ENCODE data around the gene TNFRSF8.

- TF ChIP-seq REST (IDR thresholded peaks at IDR 0.05; ENCODE audit: insufficient read depth in 1 of 2, low read depth in 2 of 2, low read length in 2 of 2) (no peak), SIN3A (IDR thresholded peaks at IDR 0.05; ENCODE audit: borderline replicate concordance, insufficient read depth, low read length) (no peak), FOXP2 (optimal IDR thresholded peaks at IDR 0.05; ENCODE audit: borderline replicate concordance, extremely low read depth, extremely low read length, insufficient read depth) (no peak), POLR2AphosphoS5 (IDR thresholded peaks at IDR 0.05; ENCODE audit: low read depth, low read length) (no peak)
These were observed 84.1 kb downstream of the TNFRSF8 start for GRCh38 chr1:12147201-12147701.
